Left lobe of liver (tissue), 2 donors: ENCODE results near the gene CD300H. TPM values are rescaled to one million over a fixed set of nuclear protein-coding genes. Genes with fewer than 3 reads are reported as not detected.

ENCODE experiments used
- ATAC-seq: fragments of 200-7000 bp; cut with Tn5 transposase; one replicate; pipeline ENCODE4 v1.9.1; 2020; ENCODE audit warnings: mild to moderate bottlenecking, moderate library complexity
- DNase-seq: peaks from one replicate; pipeline ENCODE4 v3.0.0-alpha.2; 2020; ENCODE audit warnings: low spot score
- total RNA-seq: library from RNA; stranded (reverse); gene quantifications from one replicate; pipeline ENCODE4 v1.2.1, GENCODE V29; 2021
- donor health status: DM: no; HTN: no; CAD: no; lungs with moderate emphysema.
- donor health status: DM: no; HTN: yes; CAD: no.

CD300H gene
- total RNA-seq, 1 donor from 2014 or later, result not detected

GRCh38 chr17:74552037-74552436, 15.3 kb downstream of the CD300H start:
- ATAC-seq (no peak), DNase-seq (no peak)

GRCh38 chr17:74550602-74551001, 16.7 kb downstream of the CD300H start:
- no peak for ATAC-seq

GRCh38 chr17:74549343-74549742, 18.0 kb downstream of the CD300H start:
- no peak for DNase-seq
- ATAC-seq, result no peak

More at GRCh38 chr17:74550602-74551001, 16.7 kb downstream of the CD300H start:
- DNase-seq, result no peak

GRCh38 chr17:74547736-74548135, 19.6 kb downstream of the CD300H start:
- ATAC-seq (no peak), DNase-seq (no peak)

GRCh38 chr17:74547264-74547663, 20.0 kb downstream of the CD300H start:
- ATAC-seq (no peak), DNase-seq (no peak)

- ATAC-seq, result no peak
- no peak for DNase-seq
Observed at GRCh38 chr17:74546586-74546985, 20.7 kb downstream of the CD300H start.

- no peak for DNase-seq
Observed at GRCh38 chr17:74545843-74546230, 21.5 kb downstream of the CD300H start, which contains the start of gene CD300C. TSS of gene CD300C (minus strand) at chr17:74546115. CDS start at chr17:74545782, 333 bp downstream.

GRCh38 chr17:74544991-74545842, 22.1 kb downstream of the CD300H start:
- no peak for DNase-seq
- ATAC-seq, result no peak

More at GRCh38 chr17:74545843-74546230, 21.5 kb downstream of the CD300H start, which contains the start of gene CD300C:
- peak; percentile 43 for ATAC-seq

GRCh38 chr17:74543891-74544760, 23.2 kb downstream of the CD300H start:
- DNase-seq (no peak), ATAC-seq (no peak)

GRCh38 chr17:74543406-74543805, 23.9 kb downstream of the CD300H start:
- ATAC-seq, result no peak

GRCh38 chr17:74542727-74543383, 24.5 kb downstream of the CD300H start:
- no peak for DNase-seq
- no peak for ATAC-seq

More at GRCh38 chr17:74543406-74543805, 23.9 kb downstream of the CD300H start:
- no peak for DNase-seq

- ATAC-seq (no peak), DNase-seq (no peak)
Observed at GRCh38 chr17:74542166-74542565, 25.1 kb downstream of the CD300H start.

GRCh38 chr17:74541176-74542111, 25.9 kb downstream of the CD300H start:
- DNase-seq, result no peak
- ATAC-seq, result no peak

- DNase-seq, result no peak
Observed at GRCh38 chr17:74539281-74539820, 28.0 kb downstream of the CD300H start.

GRCh38 chr17:74536890-74537289, 30.4 kb downstream of the CD300H start:
- DNase-seq (no peak), ATAC-seq (no peak)

More at GRCh38 chr17:74539281-74539820, 28.0 kb downstream of the CD300H start:
- ATAC-seq, result no peak

GRCh38 chr17:74532115-74532514, 35.2 kb downstream of the CD300H start:
- ATAC-seq (peak; percentile 56), DNase-seq (peak; percentile 52)

GRCh38 chr17:74531231-74531761, 36.0 kb downstream of the CD300H start, which contains the start of gene CD300LB:
TSS of gene CD300LB (minus strand) at chr17:74531475. CDS start at chr17:74531350, 125 bp downstream.
- ATAC-seq (no peak), DNase-seq (peak; percentile 42)

- no peak for ATAC-seq
- no peak for DNase-seq
Observed at GRCh38 chr17:74530831-74531150, 36.5 kb downstream of the CD300H start.

- DNase-seq (peak; percentile 29), ATAC-seq (no peak)
Observed at GRCh38 chr17:74529243-74529642, 38.1 kb downstream of the CD300H start.
